Loucy (cell line): ENCODE results near the gene TRAPPC3L.

ENCODE experiments used
- H2AFZ ChIP-seq: fragments of 200-600 bp; sonication (generic); 2 replicates; pipeline ENCODE4 v1.6.0; 2016; ENCODE audit warnings: antibody characterized with exemption, mild to moderate bottlenecking, low read length, moderate library complexity
- H3F3A ChIP-seq: fragments of 200-600 bp; 2 replicates; pipeline ENCODE4 v1.6.0; 2016; ENCODE audit warnings: antibody characterized with exemption, low read depth, mild to moderate bottlenecking
- H3K27me3 ChIP-seq: fragments of 200-600 bp; sonication (generic); 2 replicates; pipeline ENCODE4 v1.6.1; 2014; ENCODE audit warnings: low read length, mild to moderate bottlenecking; ENCODE audit not compliant: insufficient read depth, poor library complexity, severe bottlenecking
- H3K36me3 ChIP-seq: fragments of 200-600 bp; sonication (generic); 2 replicates; pipeline ENCODE4 v1.6.1; 2016; ENCODE audit warnings: low read length; ENCODE audit not compliant: insufficient read depth
- H3K4me1 ChIP-seq: fragments of 200-600 bp; sonication (generic); 2 replicates; pipeline ENCODE4 v1.5.1; 2014; ENCODE audit warnings: low read length, mild to moderate bottlenecking; ENCODE audit not compliant: insufficient read depth, poor library complexity, severe bottlenecking
- H3K4me2 ChIP-seq: fragments of 200-600 bp; sonication (generic); 2 replicates; pipeline ENCODE4 v1.6.0; 2014; ENCODE audit warnings: antibody characterized with exemption, low read length, low read depth, mild to moderate bottlenecking; ENCODE audit not compliant: poor library complexity, severe bottlenecking
- H3K4me3 ChIP-seq: fragments of 200-600 bp; sonication (generic); 2 replicates; pipeline ENCODE4 v1.5.1; 2014; ENCODE audit warnings: low read length, mild to moderate bottlenecking, mixed read lengths; ENCODE audit not compliant: poor library complexity, severe bottlenecking
- H3K79me2 ChIP-seq: fragments of 200-600 bp; sonication (generic); 2 replicates; pipeline ENCODE4 v1.6.1; 2014; ENCODE audit warnings: low read length; ENCODE audit not compliant: insufficient read depth
- H3K9ac ChIP-seq: fragments of 200-600 bp; sonication (generic); 2 replicates; pipeline ENCODE4 v1.6.0; 2014; ENCODE audit warnings: mild to moderate bottlenecking, low read depth, low read length, moderate library complexity; ENCODE audit not compliant: poor library complexity, severe bottlenecking
- H3K9me2 ChIP-seq: fragments of 200-600 bp; sonication (generic); replicated peaks from 2 replicates; pipeline ENCODE4 v1.6.1; 2016; ENCODE audit warnings: low read depth, low read length, mixed read lengths
- H3K9me3 ChIP-seq: fragments of 200-600 bp; sonication (generic); 2 replicates; pipeline ENCODE4 v1.6.1; 2014; ENCODE audit warnings: mild to moderate bottlenecking, antibody characterized with exemption, low read length, low read depth; ENCODE audit not compliant: insufficient read depth
- H4K20me1 ChIP-seq: fragments of 200-600 bp; sonication (generic); 2 replicates; pipeline ENCODE4 v1.6.0; 2014; ENCODE audit warnings: antibody characterized with exemption, low read length, mild to moderate bottlenecking; ENCODE audit not compliant: insufficient read depth, poor library complexity, severe bottlenecking
- CTCF ChIP-seq: fragments of 200-600 bp; sonication (generic); conservative IDR thresholded peaks from 2 replicates; pipeline ENCODE4 v1.5.1; 2014; ENCODE audit warnings: mild to moderate bottlenecking, antibody characterized with exemption, low read length
- EZH2phosphoT487 ChIP-seq: fragments of 200-600 bp; IDR thresholded peaks from 2 replicates; pipeline ENCODE4 v1.6.1; 2018; ENCODE audit warnings: antibody characterized with exemption, mild to moderate bottlenecking, moderate library complexity, borderline replicate concordance

Gene TRAPPC3L

GRCh38 chr6:116482780-116483179 is 62.7 kb downstream of the TRAPPC3L start:
- Histone ChIP-seq H3K79me2 (no peaks in the 10 kb centered on the region), H3K4me1 (peaks cover 8% of the 10 kb centered on the region), H3K4me3 (no peak overlapping the region), H4K20me1 (no peaks in the 10 kb centered on the region), H3K9ac (no peak overlapping the region), H2AFZ (no peak overlapping the region), H3K36me3 (no peaks in the 10 kb centered on the region), H3K4me2 (no peak overlapping the region), H3K9me2 (no peaks in the 10 kb centered on the region), H3F3A (no peaks in the 10 kb centered on the region), H3K27me3 (no peaks in the 10 kb centered on the region), H3K9me3 (no peaks in the 10 kb centered on the region)
- TF ChIP-seq CTCF = no peak
- TF ChIP-seq EZH2phosphoT487 = no peak

- Histone ChIP-seq H3K4me1 (peaks cover 32% of the 10 kb centered on the region), H2AFZ (peak overlapping the region; percentile 50; the same call in 1 of the 2 replicates), H3K36me3 (no peaks in the 10 kb centered on the region), H3K4me3 (peak overlapping the region; percentile 36), H3K9me3 (no peaks in the 10 kb centered on the region), H4K20me1 (no peaks in the 10 kb centered on the region), H3K4me2 (peak overlapping the region; percentile 50), H3K9me2 (no peaks in the 10 kb centered on the region), H3K27me3 (no peaks in the 10 kb centered on the region), H3K79me2 (no peaks in the 10 kb centered on the region), H3F3A (no peaks in the 10 kb centered on the region), H3K9ac (peak overlapping the region; percentile 31)
- TF ChIP-seq CTCF = no peak
- no peak for TF ChIP-seq EZH2phosphoT487
These were observed 69.3 kb downstream of the TRAPPC3L start for GRCh38 chr6:116476002-116476678.

GRCh38 chr6:116475141-116475540 is 70.3 kb downstream of the TRAPPC3L start:
- no peaks in the 10 kb centered on the region for H3K27me3 ChIP-seq
- H3K4me1 ChIP-seq = peaks cover 29% of the 10 kb centered on the region
- H2AFZ ChIP-seq = peak overlapping the region; percentile 34; the same call in 1 of the 2 replicates
- H3K9me3 ChIP-seq = no peaks in the 10 kb centered on the region
- peak overlapping the region; percentile 36 for H3K4me3 ChIP-seq
- no peaks in the 10 kb centered on the region for H3F3A ChIP-seq
- H3K36me3 ChIP-seq = no peaks in the 10 kb centered on the region
- peak overlapping the region; percentile 31 for H3K9ac ChIP-seq
- no peaks in the 10 kb centered on the region for H3K79me2 ChIP-seq
- no peaks in the 10 kb centered on the region for H3K9me2 ChIP-seq
- H3K4me2 ChIP-seq = peak overlapping the region; percentile 50
- no peaks in the 10 kb centered on the region for H4K20me1 ChIP-seq
- TF ChIP-seq CTCF = no peak
- TF ChIP-seq EZH2phosphoT487 = no peak
